Heart left ventricle (tissue), 16 donors: ENCODE data around the gene PDGFD. TPM values are rescaled to one million over a fixed set of nuclear protein-coding genes. Genes with fewer than 3 reads are reported as not detected.

Experiments
- ATAC-seq, 4 donors: fragments of 200-7000 bp; cut with Tn5 transposase; one replicate each; pipeline ENCODE4 v1.9.1; 2020 to 2022; ENCODE audit warnings: moderate library complexity in 4 of 4, mild to moderate bottlenecking in 3 of 4, moderate number of reproducible peaks in 1 of 4
- DNase-seq, 5 donors: peaks; one replicate each; pipeline ENCODE4 v3.0.0-alpha.2; 2020
- H3K27ac ChIP-seq, 12 donors: fragments of 200-600 bp; sonication (generic) in 4 of 12; one replicate each; pipeline versions ENCODE4 v1.5.0 to v1.8.0; 2016 to 2022; ENCODE audit warnings: mild to moderate bottlenecking in 2 of 12
- H3K27me3 ChIP-seq, 9 donors: fragments of 200-600 bp; sonication (generic) in 2 of 9; one replicate each; pipeline versions ENCODE4 v1.5.1 to v1.8.0; 2016 to 2022; ENCODE audit warnings: mild to moderate bottlenecking in 3 of 9
- H3K36me3 ChIP-seq, 9 donors: fragments of 200-600 bp; sonication (generic) in 2 of 9; one replicate each; pipeline versions ENCODE4 v1.5.0 to v1.8.0; 2018 to 2022; ENCODE audit warnings: mild to moderate bottlenecking in 2 of 9
- H3K4me1 ChIP-seq, 12 donors: fragments of 200-600 bp; sonication (generic) in 4 of 12; one replicate each; pipeline versions ENCODE4 v1.5.0 to v1.8.0; 2016 to 2022; ENCODE audit warnings: mild to moderate bottlenecking in 3 of 12
- H3K4me3 ChIP-seq, 12 donors: fragments of 200-600 bp; sonication (generic) in 4 of 12; one replicate each; pipeline versions ENCODE4 v1.5.0 to v1.8.0; 2017 to 2022; ENCODE audit warnings: mild to moderate bottlenecking in 9 of 12, moderate library complexity in 4 of 12
- H3K9me3 ChIP-seq, 12 donors: fragments of 200-600 bp; sonication (generic) in 4 of 12; one replicate each; pipeline versions ENCODE4 v1.5.0 to v1.8.0; 2016 to 2022; ENCODE audit warnings: mild to moderate bottlenecking in 1 of 12
- CTCF ChIP-seq, 12 donors: fragments of 200-600 bp; sonication (generic) in 4 of 12; IDR thresholded peaks; one replicate each; pipeline versions ENCODE4 v1.5.0 to v1.8.0; 2018 to 2022; ENCODE audit warnings: antibody characterized with exemption in 12 of 12, mild to moderate bottlenecking in 5 of 12
- POLR2A ChIP-seq, 2 donors: fragments of 450-650 bp; IDR thresholded peaks; one replicate each; pipeline ENCODE4 v1.6.1; 2017; ENCODE audit warnings: antibody characterized with exemption in 2 of 2, mild to moderate bottlenecking in 2 of 2, moderate library complexity in 2 of 2
- WGBS, 4 donors: extraction: QIAGEN DNeasy Blood & Tissue Kit in 2 of 4; methylation state at CpG; one replicate each; pipeline versions ENCODE4 v1.1.5 to v1.1.7; 2013 to 2018; 5-methylcytosine and 5-hydroxymethylcytosine counted together
- intact Hi-C, 10 donors: fragments of 100-400 bp; cut with DNase I; formaldehyde crosslinking; loops; one replicate each; pipeline versions ENCODE4 v1.11.1 to v1.14.2; 2022
- polyA plus RNA-seq, 2 donors: library from polyadenylated mRNA; stranded (reverse); fragments of 200-250 nt; gene quantifications; one replicate each; pipeline ENCODE4 v1.2.3, GENCODE V29; 2013
- total RNA-seq, 9 donors: library from RNA; depleted of rRNA in 2 of 9; stranded (reverse); fragments of >200 nt in 2 of 9; fragmentation: NEBNext Ultra II Directional in 3 of 9; extraction: Animal tissue kit (Norgen Biotek cat#: 25700) in 3 of 9; gene quantifications; one replicate each; pipeline versions ENCODE4 v1.1.0 to v1.2.4, GENCODE V29; 2016 to 2023
- donor health status: ischemic (EF 13 %, LVEDD 7.1; RV severe dilation, severe dysfunction).
- donor health status: healthy with polysubstance abuse.
- donor health status: DM: no; HTN: yes; CAD: no.
- donor health status: DM: no; HTN: no; CAD: no.
- donor health status: ischemic (EF 25% LVEDD 6.9; RV normal size, moderate dysfunction).
- donor health status: ischemic (EF 25% LVEDD 5.7; RV mildly dilated, moderate dysfunction).
- donor health status: healthy.
- donor health status: DM: yes; HTN: yes; CAD: no.
- donor health status: ischemic (EF 35%, LVEDD 5.7; RV mildly dilated, moderate dysfunction).
- donor health status: nonischemic (EF 11% LVEDD 7.7; RV severe dilation, severe dysfunction).
- donor health status: DM: yes; HTN: yes; CAD: no.
- donor health status: PGD.
- donor health status: ischemic (EF 29% LVEDD 5.4; RV normal size, mild dysfunction).
- donor health status: nonischemic (EF 23%, LVEDD 6.1; RV moderate dilation, normal function).

Gene PDGFD
- total and polyA plus RNA-seq, 11 donors: 3.6 to 24.6 (median 15.3) TPM

- Histone ChIP-seq H3K9me3 (no peaks in the 10 kb centered on the region), H3K4me3 (no peak overlapping the region), H3K27ac (peak overlapping the region in 1 of 12 donors; percentile 18), H3K4me1 (no peaks in the 10 kb centered on the region), H3K36me3 (no peaks in the 10 kb centered on the region), H3K27me3 (no peaks in the 10 kb centered on the region)
- TF ChIP-seq POLR2A (IDR thresholded peaks at IDR 0.05) (no peak), CTCF (IDR thresholded peaks at IDR 0.05) (no peak)
- intact Hi-C loops: no loop called here
- ATAC-seq (no peak), DNase-seq (no peak)
- 81 to 88% (median 84%) methylated on average over 3 of the region's 3 CpGs for WGBS, 4 donors
These were observed 162.3 kb downstream of the PDGFD start for GRCh38 chr11:104001561-104002056.

- H3K36me3 ChIP-seq: no peaks in the 10 kb centered on the region
- ATAC-seq (peak in 2 of 4 donors; percentile 50 to 67), DNase-seq (peak in 1 of 5 donors; percentile 21)
- no peaks in the 10 kb centered on the region for H3K9me3 ChIP-seq
- TF ChIP-seq POLR2A (IDR thresholded peaks at IDR 0.05) (no peak), CTCF (IDR thresholded peaks at IDR 0.05) (no peak)
- no peak overlapping the region for H3K4me3 ChIP-seq
- H3K27me3 ChIP-seq: no peaks in the 10 kb centered on the region
- WGBS, 4 donors: 50 to 61% (median 60%) methylated on average over 5 of the region's 5 CpGs
- H3K27ac ChIP-seq: peak overlapping the region in 1 of 12 donors; percentile 31
- intact Hi-C loops: no loop called here
- H3K4me1 ChIP-seq: no peaks in the 10 kb centered on the region
These were observed 163.1 kb downstream of the PDGFD start for GRCh38 chr11:104000798-104001197.

- WGBS, 4 donors: 91 to 96% (median 95%) methylated on average over 5 of the region's 5 CpGs
- intact Hi-C loops: no loop called here
- H3K27me3 ChIP-seq: no peaks in the 10 kb centered on the region
- H3K9me3 ChIP-seq: no peaks in the 10 kb centered on the region
- no peak overlapping the region for H3K4me3 ChIP-seq
- no peak overlapping the region for H3K27ac ChIP-seq
- H3K36me3 ChIP-seq: no peaks in the 10 kb centered on the region
- no peaks in the 10 kb centered on the region for H3K4me1 ChIP-seq
- no peak for DNase-seq
- TF ChIP-seq POLR2A (IDR thresholded peaks at IDR 0.05) (no peak), CTCF (IDR thresholded peaks at IDR 0.05) (no peak)
- no peak for ATAC-seq
These were observed 165.0 kb downstream of the PDGFD start for GRCh38 chr11:103998826-103999508.

- intact Hi-C loops: no loop called here
- no peaks in the 10 kb centered on the region for H3K9me3 ChIP-seq
- H3K36me3 ChIP-seq: no peaks in the 10 kb centered on the region
- no peak overlapping the region for H3K4me3 ChIP-seq
- TF ChIP-seq CTCF (IDR thresholded peaks at IDR 0.05) (no peak), POLR2A (IDR thresholded peaks at IDR 0.05) (no peak)
- 94 to 100% (median 96%) methylated on average over 1 of the region's 1 CpG for WGBS, 4 donors
- H3K4me1 ChIP-seq: no peaks in the 10 kb centered on the region
- H3K27ac ChIP-seq: no peak overlapping the region
- H3K27me3 ChIP-seq: no peaks in the 10 kb centered on the region
- ATAC-seq (no peak), DNase-seq (no peak)
These were observed 166.9 kb downstream of the PDGFD start for GRCh38 chr11:103997082-103997481.
